ENCODE data around the gene ENPEP. TPM values are rescaled to one million over a fixed set of nuclear protein-coding genes. Genes with fewer than 3 reads are reported as not detected.
"Not testable (repeated sequence)": the region's sequence is repeated elsewhere in the genome, so short reads cannot be mapped to it uniquely, and the experiment has no call there.

ENPEP gene
- polyA plus RNA-seq, 1 donor (not counting 4 experiments of a cell fraction or from before 2014, with no cell fraction given): not detected

DNA sequence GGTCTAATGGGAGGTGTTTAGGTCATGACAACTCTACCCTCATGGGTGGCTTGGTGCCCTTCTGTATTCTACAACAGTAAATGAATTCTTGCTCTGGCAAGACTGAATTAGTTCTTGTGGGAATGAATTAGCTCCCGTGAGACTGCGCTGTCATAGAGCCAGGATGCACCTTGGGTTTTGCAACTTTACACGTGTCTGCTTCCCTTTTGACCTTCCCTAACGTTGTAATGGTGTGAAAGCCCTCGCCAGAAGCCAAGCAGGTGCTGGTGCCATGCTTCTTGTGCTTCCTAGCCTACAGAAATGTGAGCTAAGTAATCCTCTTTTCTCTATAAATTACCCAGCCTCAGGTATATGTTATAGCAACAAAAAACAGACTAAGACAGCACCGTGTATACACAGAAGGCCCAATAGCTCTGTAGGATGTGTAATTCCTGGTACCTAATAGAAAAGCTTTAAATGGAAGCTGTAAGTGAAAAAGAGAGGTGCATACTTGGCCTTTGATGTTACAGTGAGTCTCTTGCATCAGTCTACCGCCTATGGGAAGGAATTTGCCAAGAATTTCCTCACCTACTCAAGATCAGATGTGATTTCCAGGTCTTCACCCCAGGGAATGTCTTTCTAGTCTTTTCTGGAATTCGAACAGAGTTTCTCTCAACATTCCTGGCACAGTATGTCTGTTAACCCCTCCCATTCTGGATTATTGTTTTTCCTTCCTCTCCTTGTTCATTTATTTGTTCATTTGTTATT, 3.2 kb upstream of the ENPEP start:
- H3K36me3 ChIP-seq (ENCODE audit: control insufficient read depth in 2 of 2, extremely low read depth in 1 of 2, insufficient read depth in 2 of 2, low read length in 2 of 2): no peaks in the 10 kb centered on the region

DNA sequence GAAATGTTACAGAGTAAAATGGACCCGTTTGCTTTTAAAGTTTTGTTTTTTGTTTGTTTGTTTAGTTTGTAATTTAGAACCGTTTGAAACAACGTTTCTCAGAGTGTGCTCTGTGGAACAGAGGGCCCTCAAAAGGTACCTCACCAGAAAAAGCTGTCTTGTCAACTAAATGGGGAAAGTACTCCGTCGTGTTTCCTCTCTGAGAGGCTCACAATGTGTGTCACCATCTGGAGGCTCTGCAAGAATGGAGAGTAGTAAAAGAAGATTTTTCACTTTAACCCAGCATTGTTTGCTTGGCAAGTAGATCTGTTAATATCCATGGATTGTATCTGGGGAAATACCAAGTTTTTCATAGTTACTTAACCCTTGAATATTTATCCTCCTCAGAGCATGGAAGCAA, 1.5 kb upstream of the ENPEP start:
- H3K9ac ChIP-seq (ENCODE audit: control insufficient read depth, extremely low read depth, insufficient read depth, low read length): no peak overlapping the region
- H3K36me3 ChIP-seq (ENCODE audit: control insufficient read depth in 2 of 2, extremely low read depth in 1 of 2, insufficient read depth in 2 of 2, low read length in 2 of 2): no peaks in the 10 kb centered on the region
- H3K9me3 ChIP-seq (ENCODE audit: control insufficient read depth, low read depth, low read length): no peaks in the 10 kb centered on the region
- dilution Hi-C loops (cut with MboI; ENCODE audit: extremely low pct_ligation_motif_present, low sequenced_read_pairs): no loop called here
- no peaks in the 10 kb centered on the region for H3K9me1 ChIP-seq (ENCODE audit: control insufficient read depth, extremely low read depth, insufficient read depth, low read length)
- H3K4me3 ChIP-seq (ENCODE audit: control insufficient read depth in 2 of 3, extremely low read depth in 1 of 3, insufficient read depth in 2 of 3, low read depth in 1 of 3, low read length in 3 of 3): no peak overlapping the region
- TF ChIP-seq, protein P1, sequence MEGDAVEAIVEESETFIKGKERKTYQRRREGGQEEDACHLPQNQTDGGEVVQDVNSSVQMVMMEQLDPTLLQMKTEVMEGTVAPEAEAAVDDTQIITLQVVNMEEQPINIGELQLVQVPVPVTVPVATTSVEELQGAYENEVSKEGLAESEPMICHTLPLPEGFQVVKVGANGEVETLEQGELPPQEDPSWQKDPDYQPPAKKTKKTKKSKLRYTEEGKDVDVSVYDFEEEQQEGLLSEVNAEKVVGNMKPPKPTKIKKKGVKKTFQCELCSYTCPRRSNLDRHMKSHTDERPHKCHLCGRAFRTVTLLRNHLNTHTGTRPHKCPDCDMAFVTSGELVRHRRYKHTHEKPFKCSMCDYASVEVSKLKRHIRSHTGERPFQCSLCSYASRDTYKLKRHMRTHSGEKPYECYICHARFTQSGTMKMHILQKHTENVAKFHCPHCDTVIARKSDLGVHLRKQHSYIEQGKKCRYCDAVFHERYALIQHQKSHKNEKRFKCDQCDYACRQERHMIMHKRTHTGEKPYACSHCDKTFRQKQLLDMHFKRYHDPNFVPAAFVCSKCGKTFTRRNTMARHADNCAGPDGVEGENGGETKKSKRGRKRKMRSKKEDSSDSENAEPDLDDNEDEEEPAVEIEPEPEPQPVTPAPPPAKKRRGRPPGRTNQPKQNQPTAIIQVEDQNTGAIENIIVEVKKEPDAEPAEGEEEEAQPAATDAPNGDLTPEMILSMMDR (optimal IDR thresholded peaks at IDR 0.05 in 1 of 3, IDR thresholded peaks at IDR 0.05 in 1 of 3, conservative IDR thresholded peaks at IDR 0.05 in 1 of 3; ENCODE audit: extremely low read depth in 1 of 3, insufficient read depth in 2 of 3, low read length in 3 of 3): no peak
- no peak for TF ChIP-seq EZH2 (IDR thresholded peaks at IDR 0.05; ENCODE audit: low read length)
- FAIRE-seq: no peak
- no peak overlapping the region for H2AFZ ChIP-seq (ENCODE audit: control insufficient read depth, low read length)
- no peaks in the 10 kb centered on the region for H3K79me2 ChIP-seq (ENCODE audit: control insufficient read depth, insufficient read depth, low read length)
- no peak overlapping the region for H3K27ac ChIP-seq (ENCODE audit: control insufficient read depth, insufficient read depth, low read length)
- peaks cover 9% of the 10 kb centered on the region for H3K27me3 ChIP-seq (ENCODE audit: control insufficient read depth, extremely low read depth, insufficient read depth, low read length)
- no peak overlapping the region for H3K4me2 ChIP-seq (ENCODE audit: control insufficient read depth, extremely low read depth, insufficient read depth, low read depth, low read length)
- no peak for DNase-seq (ENCODE audit: low read depth, low spot score)
- no peaks in the 10 kb centered on the region for H4K20me1 ChIP-seq (ENCODE audit: control insufficient read depth, extremely low read depth, insufficient read depth, low read length)
- H3K4me1 ChIP-seq (ENCODE audit: control insufficient read depth, extremely low read depth, insufficient read depth, low read length): no peaks in the 10 kb centered on the region

More for the DNA sequence above, 3.2 kb upstream of the ENPEP start:
- Histone ChIP-seq H3K27me3 (ENCODE audit: control insufficient read depth, extremely low read depth, insufficient read depth, low read length) (peaks cover 9% of the 10 kb centered on the region), H3K79me2 (ENCODE audit: control insufficient read depth, insufficient read depth, low read length) (no peaks in the 10 kb centered on the region), H3K4me2 (ENCODE audit: control insufficient read depth, extremely low read depth, insufficient read depth, low read depth, low read length) (no peak overlapping the region), H3K9ac (ENCODE audit: control insufficient read depth, extremely low read depth, insufficient read depth, low read length) (no peak overlapping the region), H3K27ac (ENCODE audit: control insufficient read depth, insufficient read depth, low read length) (no peak overlapping the region), H4K20me1 (ENCODE audit: control insufficient read depth, extremely low read depth, insufficient read depth, low read length) (no peaks in the 10 kb centered on the region), H2AFZ (ENCODE audit: control insufficient read depth, low read length) (no peak overlapping the region), H3K4me3 (ENCODE audit: control insufficient read depth in 2 of 3, extremely low read depth in 1 of 3, insufficient read depth in 2 of 3, low read depth in 1 of 3, low read length in 3 of 3) (no peak overlapping the region), H3K4me1 (ENCODE audit: control insufficient read depth, extremely low read depth, insufficient read depth, low read length) (no peaks in the 10 kb centered on the region), H3K9me3 (ENCODE audit: control insufficient read depth, low read depth, low read length) (no peaks in the 10 kb centered on the region), H3K9me1 (ENCODE audit: control insufficient read depth, extremely low read depth, insufficient read depth, low read length) (no peaks in the 10 kb centered on the region)
- dilution Hi-C loops (cut with MboI; ENCODE audit: extremely low pct_ligation_motif_present, low sequenced_read_pairs): no loop called here
- TF ChIP-seq EZH2 (IDR thresholded peaks at IDR 0.05; ENCODE audit: low read length): no peak
- TF ChIP-seq, protein P1 (optimal IDR thresholded peaks at IDR 0.05 in 1 of 3, IDR thresholded peaks at IDR 0.05 in 1 of 3, conservative IDR thresholded peaks at IDR 0.05 in 1 of 3; ENCODE audit: extremely low read depth in 1 of 3, insufficient read depth in 2 of 3, low read length in 3 of 3): peak in 1 of 3 experiments; percentile 4
- FAIRE-seq (no peak), DNase-seq (ENCODE audit: low read depth, low spot score) (no peak)

DNA sequence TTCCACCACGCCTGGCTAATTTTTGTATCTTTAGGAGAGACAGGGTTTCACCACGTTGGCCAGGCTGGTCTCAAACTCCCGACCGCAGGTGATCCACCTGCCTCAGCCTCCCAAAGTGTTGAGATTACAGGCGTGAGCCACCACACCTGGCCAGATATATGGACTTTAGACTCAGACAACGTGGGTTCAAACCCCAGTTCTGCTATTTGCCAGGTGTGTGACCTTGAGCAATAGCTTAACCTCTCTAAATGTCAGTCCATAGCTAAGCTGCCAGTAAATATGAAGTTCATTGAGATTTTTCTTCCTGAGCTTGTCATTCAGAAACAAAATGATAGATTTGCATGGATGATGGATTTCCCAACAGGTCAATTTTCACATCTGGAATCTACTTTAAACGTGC, 875 bp upstream of the ENPEP start:
- H4K20me1 ChIP-seq (ENCODE audit: control insufficient read depth, extremely low read depth, insufficient read depth, low read length); H3K27me3 ChIP-seq (ENCODE audit: control insufficient read depth, extremely low read depth, insufficient read depth, low read length); dilution Hi-C loops (cut with MboI; ENCODE audit: extremely low pct_ligation_motif_present, low sequenced_read_pairs); H3K36me3 ChIP-seq (ENCODE audit: control insufficient read depth in 2 of 2, extremely low read depth in 1 of 2, insufficient read depth in 2 of 2, low read length in 2 of 2); H3K27ac ChIP-seq (ENCODE audit: control insufficient read depth, insufficient read depth, low read length); H3K4me2 ChIP-seq (ENCODE audit: control insufficient read depth, extremely low read depth, insufficient read depth, low read depth, low read length); H3K79me2 ChIP-seq (ENCODE audit: control insufficient read depth, insufficient read depth, low read length); H3K9ac ChIP-seq (ENCODE audit: control insufficient read depth, extremely low read depth, insufficient read depth, low read length); H3K4me3 ChIP-seq (ENCODE audit: control insufficient read depth in 2 of 3, extremely low read depth in 1 of 3, insufficient read depth in 2 of 3, low read depth in 1 of 3, low read length in 3 of 3); H3K9me3 ChIP-seq (ENCODE audit: control insufficient read depth, low read depth, low read length); H2AFZ ChIP-seq (ENCODE audit: control insufficient read depth, low read length); H3K4me1 ChIP-seq (ENCODE audit: control insufficient read depth, extremely low read depth, insufficient read depth, low read length); H3K9me1 ChIP-seq (ENCODE audit: control insufficient read depth, extremely low read depth, insufficient read depth, low read length); FAIRE-seq; DNase-seq (ENCODE audit: low read depth, low spot score): not testable (repeated sequence)
